Loucy (cell line): ENCODE results near the gene CENPT.
A peak's percentile ranks its signal among the peaks of the same experiment; 100 is the strongest.

Experiments used
- H2AFZ ChIP-seq: fragments of 200-600 bp; sonication (generic); 2 replicates; pipeline ENCODE4 v1.6.0; 2016; ENCODE audit warnings: antibody characterized with exemption, mild to moderate bottlenecking, low read length, moderate library complexity
- H3F3A ChIP-seq: fragments of 200-600 bp; 2 replicates; pipeline ENCODE4 v1.6.0; 2016; ENCODE audit warnings: antibody characterized with exemption, low read depth, mild to moderate bottlenecking
- H3K27me3 ChIP-seq: fragments of 200-600 bp; sonication (generic); 2 replicates; pipeline ENCODE4 v1.6.1; 2014; ENCODE audit warnings: low read length, mild to moderate bottlenecking; ENCODE audit not compliant: insufficient read depth, poor library complexity, severe bottlenecking
- H3K36me3 ChIP-seq: fragments of 200-600 bp; sonication (generic); 2 replicates; pipeline ENCODE4 v1.6.1; 2016; ENCODE audit warnings: low read length; ENCODE audit not compliant: insufficient read depth
- H3K4me1 ChIP-seq: fragments of 200-600 bp; sonication (generic); 2 replicates; pipeline ENCODE4 v1.5.1; 2014; ENCODE audit warnings: low read length, mild to moderate bottlenecking; ENCODE audit not compliant: insufficient read depth, poor library complexity, severe bottlenecking
- H3K4me2 ChIP-seq: fragments of 200-600 bp; sonication (generic); 2 replicates; pipeline ENCODE4 v1.6.0; 2014; ENCODE audit warnings: antibody characterized with exemption, low read length, low read depth, mild to moderate bottlenecking; ENCODE audit not compliant: poor library complexity, severe bottlenecking
- H3K4me3 ChIP-seq: fragments of 200-600 bp; sonication (generic); 2 replicates; pipeline ENCODE4 v1.5.1; 2014; ENCODE audit warnings: low read length, mild to moderate bottlenecking, mixed read lengths; ENCODE audit not compliant: poor library complexity, severe bottlenecking
- H3K79me2 ChIP-seq: fragments of 200-600 bp; sonication (generic); 2 replicates; pipeline ENCODE4 v1.6.1; 2014; ENCODE audit warnings: low read length; ENCODE audit not compliant: insufficient read depth
- H3K9ac ChIP-seq: fragments of 200-600 bp; sonication (generic); 2 replicates; pipeline ENCODE4 v1.6.0; 2014; ENCODE audit warnings: mild to moderate bottlenecking, low read depth, low read length, moderate library complexity; ENCODE audit not compliant: poor library complexity, severe bottlenecking
- H3K9me2 ChIP-seq: fragments of 200-600 bp; sonication (generic); replicated peaks from 2 replicates; pipeline ENCODE4 v1.6.1; 2016; ENCODE audit warnings: low read depth, low read length, mixed read lengths
- H3K9me3 ChIP-seq: fragments of 200-600 bp; sonication (generic); 2 replicates; pipeline ENCODE4 v1.6.1; 2014; ENCODE audit warnings: mild to moderate bottlenecking, antibody characterized with exemption, low read length, low read depth; ENCODE audit not compliant: insufficient read depth
- H4K20me1 ChIP-seq: fragments of 200-600 bp; sonication (generic); 2 replicates; pipeline ENCODE4 v1.6.0; 2014; ENCODE audit warnings: antibody characterized with exemption, low read length, mild to moderate bottlenecking; ENCODE audit not compliant: insufficient read depth, poor library complexity, severe bottlenecking
- CTCF ChIP-seq: fragments of 200-600 bp; sonication (generic); conservative IDR thresholded peaks from 2 replicates; pipeline ENCODE4 v1.5.1; 2014; ENCODE audit warnings: mild to moderate bottlenecking, antibody characterized with exemption, low read length
- EZH2phosphoT487 ChIP-seq: fragments of 200-600 bp; IDR thresholded peaks from 2 replicates; pipeline ENCODE4 v1.6.1; 2018; ENCODE audit warnings: antibody characterized with exemption, mild to moderate bottlenecking, moderate library complexity, borderline replicate concordance

Gene CENPT

GRCh38 chr16:67811899-67812298, 35.6 kb downstream of the CENPT start:
- Histone ChIP-seq H3K79me2 (no peaks in the 10 kb centered on the region), H3K4me3 (no peak overlapping the region), H3K9ac (no peak overlapping the region), H3K9me2 (no peaks in the 10 kb centered on the region), H3K36me3 (no peaks in the 10 kb centered on the region), H2AFZ (no peak overlapping the region), H3F3A (no peaks in the 10 kb centered on the region), H3K27me3 (no peaks in the 10 kb centered on the region), H4K20me1 (no peaks in the 10 kb centered on the region), H3K4me2 (no peak overlapping the region), H3K9me3 (no peaks in the 10 kb centered on the region), H3K4me1 (peaks cover 6% of the 10 kb centered on the region)
- no peak for TF ChIP-seq CTCF
- TF ChIP-seq EZH2phosphoT487 = no peak

GRCh38 chr16:67807148-67807682, 40.3 kb downstream of the CENPT start:
- Histone ChIP-seq H3K9ac (no peak overlapping the region), H3F3A (no peaks in the 10 kb centered on the region), H3K4me1 (peaks cover 34% of the 10 kb centered on the region), H4K20me1 (peaks cover 28% of the 10 kb centered on the region), H3K9me3 (no peaks in the 10 kb centered on the region), H3K4me3 (peak overlapping the region; percentile 93), H3K36me3 (no peaks in the 10 kb centered on the region), H3K79me2 (peaks cover 40% of the 10 kb centered on the region), H3K27me3 (no peaks in the 10 kb centered on the region), H3K9me2 (no peaks in the 10 kb centered on the region), H2AFZ (peak overlapping the region; percentile 86), H3K4me2 (peak overlapping the region; percentile 86)
- TF ChIP-seq EZH2phosphoT487 = no peak
- TF ChIP-seq CTCF = no peak

GRCh38 chr16:67806428-67807147, 40.9 kb downstream of the CENPT start, which contains the start of the genes RANBP10 and TSNAXIP1:
Gene RANBP10, minus strand, starts transcription at chr16:67806560. Its CDS starts 24 bp downstream, at chr16:67806536.
Gene TSNAXIP1, plus strand, starts transcription at chr16:67806889. Its CDS starts 261 bp downstream, at chr16:67807150.
- H3K4me1 ChIP-seq = peaks cover 41% of the 10 kb centered on the region
- no peaks in the 10 kb centered on the region for H3K9me3 ChIP-seq
- peak within 1 kb of the TSS; percentile 93 for H3K4me3 ChIP-seq
- H2AFZ ChIP-seq = peak within 1 kb of the TSS; percentile 86
- H3K79me2 ChIP-seq = peaks cover 46% of the 10 kb centered on the region
- no peaks in the 10 kb centered on the region for H3K9me2 ChIP-seq
- peak within 1 kb of the TSS; percentile 85 for H3K9ac ChIP-seq
- H3K36me3 ChIP-seq = no peaks in the 10 kb centered on the region
- H3F3A ChIP-seq = no peaks in the 10 kb centered on the region
- peak within 1 kb of the TSS; percentile 98 for H3K4me2 ChIP-seq
- TF ChIP-seq CTCF (no peak), EZH2phosphoT487 (no peak)
- H4K20me1 ChIP-seq = peaks cover 32% of the 10 kb centered on the region
- no peaks in the 10 kb centered on the region for H3K27me3 ChIP-seq
